ENCODE results near the gene TCEANC2. TPM values are rescaled to one million over a fixed set of nuclear protein-coding genes. Genes with fewer than 3 reads are reported as not detected.

The TCEANC2 gene
- polyA plus RNA-seq, 1 donor from 2014 or later, result 4.4 TPM

DNA sequence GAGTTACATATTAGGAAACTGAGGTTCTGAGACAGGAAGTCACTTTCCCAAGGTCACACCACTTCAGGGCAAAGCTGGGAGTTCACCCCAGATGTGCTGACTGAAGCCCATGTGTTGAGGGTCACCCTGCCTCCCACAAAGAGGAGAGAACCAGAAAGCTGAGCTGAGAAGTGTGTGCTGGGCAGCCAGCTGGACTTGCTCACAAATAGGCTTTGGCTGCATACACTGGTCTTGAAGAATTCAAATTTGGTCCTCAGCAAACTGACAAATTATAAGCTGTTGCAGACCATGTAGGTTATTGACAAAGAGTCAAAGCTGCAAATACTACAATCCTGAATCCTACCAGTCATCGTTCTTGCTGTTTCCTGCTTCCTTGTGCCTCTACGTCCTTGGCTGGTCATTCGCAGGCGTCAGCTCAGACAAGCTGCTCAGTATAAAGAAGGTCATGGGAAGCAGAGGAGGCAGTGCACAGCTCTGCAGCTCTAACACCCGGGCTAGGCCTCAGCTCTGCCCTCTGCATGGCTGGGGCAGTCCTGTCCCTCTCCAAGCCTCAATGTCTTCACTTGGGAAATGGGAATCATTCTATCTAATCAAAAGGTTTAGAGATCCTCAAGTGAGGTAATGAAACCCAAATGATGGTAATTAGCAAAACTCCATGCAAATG lies 59.4 kb downstream of the TCEANC2 start:
- Histone ChIP-seq H3K4me3 (ENCODE audit: low read length) (no peak overlapping the region), H2AFZ (ENCODE audit: low read depth, low read length) (no peak overlapping the region), H4K20me1 (ENCODE audit: insufficient read depth) (no peaks in the 10 kb centered on the region), H3K4me2 (ENCODE audit: low read length) (no peak overlapping the region), H3F3A (ENCODE audit: insufficient read depth, low read length, poor library complexity, severe bottlenecking) (no peaks in the 10 kb centered on the region), H3K9me2 (ENCODE audit: insufficient read depth, low read length) (no peaks in the 10 kb centered on the region), H3K27ac (ENCODE audit: low read length) (no peak overlapping the region), H3K79me2 (replicated peaks; ENCODE audit: insufficient read depth, low read length) (no peaks in the 10 kb centered on the region), H3K9me3 (ENCODE audit: low read length) (no peaks in the 10 kb centered on the region), H3K9ac (ENCODE audit: low read length) (no peak overlapping the region), H3K27me3 (ENCODE audit: insufficient read depth, low read depth, low read length) (no peaks in the 10 kb centered on the region), H3K36me3 (ENCODE audit: insufficient read depth, low read length) (no peaks in the 10 kb centered on the region)
- no peak for TF ChIP-seq EZH2 (IDR thresholded peaks at IDR 0.05; ENCODE audit: borderline replicate concordance, insufficient read depth, low read length, poor library complexity, severe bottlenecking)
- TF ChIP-seq, protein P1, sequence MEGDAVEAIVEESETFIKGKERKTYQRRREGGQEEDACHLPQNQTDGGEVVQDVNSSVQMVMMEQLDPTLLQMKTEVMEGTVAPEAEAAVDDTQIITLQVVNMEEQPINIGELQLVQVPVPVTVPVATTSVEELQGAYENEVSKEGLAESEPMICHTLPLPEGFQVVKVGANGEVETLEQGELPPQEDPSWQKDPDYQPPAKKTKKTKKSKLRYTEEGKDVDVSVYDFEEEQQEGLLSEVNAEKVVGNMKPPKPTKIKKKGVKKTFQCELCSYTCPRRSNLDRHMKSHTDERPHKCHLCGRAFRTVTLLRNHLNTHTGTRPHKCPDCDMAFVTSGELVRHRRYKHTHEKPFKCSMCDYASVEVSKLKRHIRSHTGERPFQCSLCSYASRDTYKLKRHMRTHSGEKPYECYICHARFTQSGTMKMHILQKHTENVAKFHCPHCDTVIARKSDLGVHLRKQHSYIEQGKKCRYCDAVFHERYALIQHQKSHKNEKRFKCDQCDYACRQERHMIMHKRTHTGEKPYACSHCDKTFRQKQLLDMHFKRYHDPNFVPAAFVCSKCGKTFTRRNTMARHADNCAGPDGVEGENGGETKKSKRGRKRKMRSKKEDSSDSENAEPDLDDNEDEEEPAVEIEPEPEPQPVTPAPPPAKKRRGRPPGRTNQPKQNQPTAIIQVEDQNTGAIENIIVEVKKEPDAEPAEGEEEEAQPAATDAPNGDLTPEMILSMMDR (IDR thresholded peaks at IDR 0.05; ENCODE audit: poor library complexity, severe bottlenecking), result no peak
- TF ChIP-seq SMC3 (conservative IDR thresholded peaks at IDR 0.05; ENCODE audit: poor library complexity), result no peak
- TF ChIP-seq TAF1 (IDR thresholded peaks at IDR 0.05; ENCODE audit: low read depth), result no peak
- TF ChIP-seq EP300 (conservative IDR thresholded peaks at IDR 0.05; ENCODE audit: poor library complexity, severe bottlenecking), result no peak
- TF ChIP-seq MXI1 (conservative IDR thresholded peaks at IDR 0.05; ENCODE audit: poor library complexity, severe bottlenecking), result no peak
- TF ChIP-seq RAD21 (conservative IDR thresholded peaks at IDR 0.05), result no peak
- TF ChIP-seq, protein P2, sequence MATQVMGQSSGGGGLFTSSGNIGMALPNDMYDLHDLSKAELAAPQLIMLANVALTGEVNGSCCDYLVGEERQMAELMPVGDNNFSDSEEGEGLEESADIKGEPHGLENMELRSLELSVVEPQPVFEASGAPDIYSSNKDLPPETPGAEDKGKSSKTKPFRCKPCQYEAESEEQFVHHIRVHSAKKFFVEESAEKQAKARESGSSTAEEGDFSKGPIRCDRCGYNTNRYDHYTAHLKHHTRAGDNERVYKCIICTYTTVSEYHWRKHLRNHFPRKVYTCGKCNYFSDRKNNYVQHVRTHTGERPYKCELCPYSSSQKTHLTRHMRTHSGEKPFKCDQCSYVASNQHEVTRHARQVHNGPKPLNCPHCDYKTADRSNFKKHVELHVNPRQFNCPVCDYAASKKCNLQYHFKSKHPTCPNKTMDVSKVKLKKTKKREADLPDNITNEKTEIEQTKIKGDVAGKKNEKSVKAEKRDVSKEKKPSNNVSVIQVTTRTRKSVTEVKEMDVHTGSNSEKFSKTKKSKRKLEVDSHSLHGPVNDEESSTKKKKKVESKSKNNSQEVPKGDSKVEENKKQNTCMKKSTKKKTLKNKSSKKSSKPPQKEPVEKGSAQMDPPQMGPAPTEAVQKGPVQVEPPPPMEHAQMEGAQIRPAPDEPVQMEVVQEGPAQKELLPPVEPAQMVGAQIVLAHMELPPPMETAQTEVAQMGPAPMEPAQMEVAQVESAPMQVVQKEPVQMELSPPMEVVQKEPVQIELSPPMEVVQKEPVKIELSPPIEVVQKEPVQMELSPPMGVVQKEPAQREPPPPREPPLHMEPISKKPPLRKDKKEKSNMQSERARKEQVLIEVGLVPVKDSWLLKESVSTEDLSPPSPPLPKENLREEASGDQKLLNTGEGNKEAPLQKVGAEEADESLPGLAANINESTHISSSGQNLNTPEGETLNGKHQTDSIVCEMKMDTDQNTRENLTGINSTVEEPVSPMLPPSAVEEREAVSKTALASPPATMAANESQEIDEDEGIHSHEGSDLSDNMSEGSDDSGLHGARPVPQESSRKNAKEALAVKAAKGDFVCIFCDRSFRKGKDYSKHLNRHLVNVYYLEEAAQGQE (IDR thresholded peaks at IDR 0.05; ENCODE audit: borderline replicate concordance), result no peak
- no peak for TF ChIP-seq POLR2AphosphoS5 (IDR thresholded peaks at IDR 0.05)

DNA sequence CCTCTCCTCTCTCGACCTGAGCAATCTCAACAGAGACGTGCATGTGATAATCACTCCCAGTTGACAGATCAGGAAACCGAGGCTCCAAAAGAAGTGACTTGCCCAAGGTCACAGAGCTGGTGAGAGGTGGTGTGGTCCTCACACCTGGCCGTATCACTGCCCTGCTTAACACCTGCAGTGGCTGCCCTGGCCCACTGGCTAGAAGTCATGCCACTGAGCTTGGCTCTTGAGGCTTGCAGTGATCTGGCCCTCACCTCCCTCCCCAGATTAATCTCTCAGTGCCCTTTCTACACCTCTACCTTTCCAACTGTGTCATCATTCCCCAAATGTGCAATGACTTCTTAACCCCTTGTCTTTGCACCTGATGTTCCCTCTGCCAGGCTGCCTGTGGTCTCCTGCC lies 60.6 kb downstream of the TCEANC2 start:
- H2AFZ ChIP-seq (ENCODE audit: low read depth, low read length), result no peak overlapping the region
- no peak overlapping the region for H3K9ac ChIP-seq (ENCODE audit: low read length)
- no peaks in the 10 kb centered on the region for H3K9me2 ChIP-seq (ENCODE audit: insufficient read depth, low read length)
- no peaks in the 10 kb centered on the region for H3K9me3 ChIP-seq (ENCODE audit: low read length)
- no peak overlapping the region for H3K27ac ChIP-seq (ENCODE audit: low read length)
- H3F3A ChIP-seq (ENCODE audit: insufficient read depth, low read length, poor library complexity, severe bottlenecking), result no peaks in the 10 kb centered on the region
- H3K36me3 ChIP-seq (ENCODE audit: insufficient read depth, low read length), result no peaks in the 10 kb centered on the region
- no peaks in the 10 kb centered on the region for H4K20me1 ChIP-seq (ENCODE audit: insufficient read depth)
- no peaks in the 10 kb centered on the region for H3K27me3 ChIP-seq (ENCODE audit: insufficient read depth, low read depth, low read length)
- no peak overlapping the region for H3K4me2 ChIP-seq (ENCODE audit: low read length)
- no peaks in the 10 kb centered on the region for H3K79me2 ChIP-seq (replicated peaks; ENCODE audit: insufficient read depth, low read length)
- H3K4me3 ChIP-seq (ENCODE audit: low read length), result no peak overlapping the region
- no peak for TF ChIP-seq EZH2 (IDR thresholded peaks at IDR 0.05; ENCODE audit: borderline replicate concordance, insufficient read depth, low read length, poor library complexity, severe bottlenecking)
- TF ChIP-seq, protein P2 (IDR thresholded peaks at IDR 0.05; ENCODE audit: borderline replicate concordance), result no peak
